NCI-H1417 (cell line): ENCODE data around the gene AFAP1.

Experiments
- DNase-seq, 3 experiments: peaks; one replicate each; lab custom pipeline; 2025; lab: John Stamatoyannopoulos, UW

The AFAP1 gene

DNA sequence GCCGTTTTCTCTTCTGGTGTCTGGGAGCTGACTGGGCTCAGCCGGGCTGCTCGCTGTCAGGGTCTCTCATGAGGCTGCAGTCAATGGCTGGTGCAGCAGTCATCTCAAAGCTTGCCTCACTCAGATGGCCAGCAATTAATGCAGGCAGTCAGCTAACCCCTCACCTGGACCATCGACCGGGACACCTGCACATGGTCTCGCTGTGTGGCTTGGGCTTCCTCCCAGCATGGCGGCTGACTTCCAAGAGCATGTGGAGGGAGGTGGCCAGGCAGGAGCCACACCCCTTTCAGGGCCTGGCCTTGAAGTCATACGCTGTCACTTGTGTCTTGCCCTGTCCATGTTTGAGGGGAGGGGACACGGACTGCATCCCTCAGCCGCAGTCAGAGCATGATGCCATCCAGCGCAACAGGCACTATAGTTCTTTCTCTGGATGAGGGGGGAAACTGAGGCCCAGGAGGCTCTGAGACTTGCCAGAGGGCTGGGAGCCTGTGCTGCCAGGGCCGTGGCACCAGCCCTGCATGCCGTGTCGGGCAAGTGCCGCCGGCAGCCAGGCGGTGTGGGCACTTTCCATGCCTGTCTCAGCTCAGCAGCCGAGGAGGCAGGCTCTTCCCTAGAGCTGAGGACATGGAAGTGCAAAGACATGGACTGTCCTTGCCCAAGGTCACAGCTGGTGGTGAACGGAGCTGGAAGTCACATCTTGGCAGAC lies 201.8 kb downstream of the AFAP1 start:
- DNase-seq = no peak

DNA sequence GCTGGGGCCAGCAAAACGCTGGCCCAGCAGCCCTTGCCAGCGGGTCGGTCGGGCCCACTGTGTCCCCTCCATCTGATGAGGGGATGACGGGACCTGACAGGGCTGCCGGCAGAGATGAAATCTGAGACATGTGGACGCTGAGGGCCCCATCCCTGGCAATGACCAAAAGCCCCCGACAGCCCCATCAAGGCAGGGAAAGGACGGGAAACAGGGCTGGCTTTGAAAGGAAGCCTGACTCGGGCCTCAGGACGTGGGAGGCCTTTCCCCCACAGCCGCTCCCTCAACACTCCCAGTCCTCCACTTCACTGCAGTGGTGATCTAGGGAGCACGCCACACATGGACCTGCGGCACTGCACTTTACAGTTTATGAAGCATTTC lies 202.4 kb downstream of the AFAP1 start:
- DNase-seq = no peak

DNA sequence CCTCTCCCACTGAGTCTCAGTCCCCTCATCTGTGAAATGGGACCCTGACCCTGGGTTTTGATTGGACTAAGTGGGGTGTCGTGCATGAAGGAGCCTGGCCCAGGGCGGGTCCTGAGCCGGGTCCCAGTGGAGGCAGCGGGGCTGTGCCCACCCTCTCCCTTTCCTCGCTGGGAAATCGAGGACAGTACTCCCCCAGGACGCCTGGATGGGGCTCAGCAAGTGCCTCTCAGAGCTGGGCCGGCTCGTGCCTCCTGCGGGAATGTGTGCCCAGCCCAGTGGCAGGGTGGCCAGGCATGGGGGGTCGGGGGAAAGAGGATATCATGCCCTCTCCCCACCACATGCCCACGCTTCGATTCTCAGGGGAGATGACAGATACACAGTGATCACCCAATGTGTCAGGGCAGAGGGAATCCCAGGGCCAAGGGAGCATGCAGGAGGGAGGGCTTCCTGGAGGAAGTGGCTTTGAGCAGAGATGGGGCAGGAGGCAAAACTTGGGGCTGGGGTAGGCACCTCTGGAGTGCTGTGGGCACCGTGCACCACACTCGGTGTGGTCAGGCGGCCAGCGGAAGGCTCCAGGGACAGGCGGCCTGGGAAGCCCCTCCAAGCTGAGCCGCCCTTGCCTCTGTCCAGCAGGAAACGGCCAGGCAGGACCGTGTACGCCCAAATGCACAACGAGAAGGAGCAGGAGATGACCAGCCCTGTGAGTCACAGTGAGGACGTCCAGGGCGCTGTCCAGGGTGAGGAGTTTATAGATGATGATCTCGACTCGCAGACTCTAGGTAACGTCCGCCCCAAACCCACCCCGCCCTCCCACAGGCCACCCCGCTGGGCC lies 203.0 kb downstream of the AFAP1 start:
- DNase-seq = no peak

GRCh38 chr4:7735961-7736360 lies 203.7 kb downstream of the AFAP1 start:
- no peak for DNase-seq

DNA sequence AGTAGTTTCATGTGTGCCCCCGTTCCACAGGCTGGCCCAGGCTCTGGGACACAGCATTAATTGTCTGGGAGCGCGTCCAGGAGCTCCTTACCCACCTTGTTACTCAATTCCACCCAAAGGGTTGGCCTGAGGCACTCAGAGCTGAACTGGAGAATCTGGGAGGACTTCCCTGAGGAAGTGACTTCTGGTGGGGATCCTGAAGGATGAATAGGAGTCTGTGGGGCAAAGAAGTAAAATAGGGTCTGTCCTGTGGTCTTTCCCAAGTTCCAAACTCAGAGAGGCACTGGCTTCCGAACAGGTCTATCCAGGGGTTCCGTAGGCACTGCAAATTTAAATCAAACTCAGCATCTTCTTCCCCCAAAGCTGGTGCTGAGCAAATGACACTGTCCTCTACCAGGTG lies 204.3 kb downstream of the AFAP1 start:
- DNase-seq = no peak

DNA sequence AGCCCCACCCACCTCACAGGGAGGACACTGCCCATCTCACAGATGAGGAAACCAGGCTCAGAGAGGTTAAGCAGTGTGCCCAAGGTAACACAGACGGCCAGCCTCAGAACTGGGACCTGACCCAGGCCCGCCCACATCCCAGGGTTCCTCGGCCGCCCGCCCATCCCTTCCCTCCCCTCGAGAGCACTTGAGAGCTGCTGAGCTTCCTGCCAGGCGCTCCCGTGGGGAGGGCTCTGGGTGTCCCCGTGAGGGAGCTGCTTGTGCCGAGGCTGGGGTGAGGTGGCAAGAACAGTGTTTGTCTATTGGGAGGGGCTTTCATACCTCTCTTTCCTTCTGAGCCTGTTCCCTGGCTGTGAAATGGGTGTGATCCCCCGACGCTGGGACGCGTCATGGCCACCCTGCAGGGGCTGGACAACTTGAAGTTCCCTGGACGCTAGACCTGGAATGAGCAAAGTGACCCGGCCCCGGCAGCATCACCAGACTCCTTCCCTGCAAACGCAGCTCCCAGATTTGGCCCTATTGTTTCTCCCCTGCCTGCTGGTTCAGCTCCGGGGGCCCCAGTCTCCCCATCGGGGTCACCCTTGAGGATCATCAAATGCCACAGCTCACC lies 204.9 kb downstream of the AFAP1 start:
- DNase-seq = no peak

GRCh38 chr4:7733801-7734650 lies 205.6 kb downstream of the AFAP1 start:
- no peak for DNase-seq

DNA sequence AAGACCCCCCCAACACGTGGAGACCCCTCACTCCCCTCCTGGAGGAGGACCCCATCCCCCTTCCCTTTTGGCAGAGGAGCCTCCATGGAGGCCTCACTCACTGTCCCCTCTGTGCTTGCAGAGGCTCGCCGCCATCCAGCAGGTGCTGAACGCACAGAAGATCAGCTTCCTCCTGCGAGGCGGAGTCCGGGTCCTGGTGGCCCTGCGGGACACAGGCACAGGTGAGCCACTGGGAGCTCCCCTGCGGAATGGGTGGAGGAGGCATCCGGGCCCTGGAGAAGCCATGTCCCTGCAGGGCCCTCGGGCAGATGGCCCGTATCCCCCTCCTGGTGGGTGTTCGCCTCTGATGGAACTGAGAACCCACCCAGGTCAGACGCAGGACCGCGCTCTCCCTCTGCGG lies 206.5 kb downstream of the AFAP1 start:
- no peak for DNase-seq

DNA sequence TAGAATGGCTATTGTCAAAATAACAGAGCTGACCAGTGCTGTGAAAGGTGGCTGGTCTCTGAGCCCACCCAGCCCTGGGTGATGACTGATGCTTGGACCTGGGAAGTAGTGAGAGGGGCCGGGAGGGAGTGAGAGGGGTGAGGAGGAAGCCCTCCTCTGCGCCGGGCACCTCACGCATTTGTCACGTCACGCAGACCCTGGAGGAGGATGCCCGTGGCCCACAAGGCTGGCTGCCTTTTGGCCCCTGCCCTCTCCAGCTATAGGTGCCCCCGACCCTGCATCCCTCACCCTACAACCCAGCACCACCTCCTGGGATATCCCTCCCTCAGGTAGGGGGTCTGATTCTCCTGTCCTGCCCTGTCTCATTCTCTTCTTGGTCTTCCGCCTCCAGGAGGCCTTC lies 207.4 kb downstream of the AFAP1 start:
- no peak for DNase-seq

GRCh38 chr4:7731437-7731836 lies 208.2 kb downstream of the AFAP1 start:
- no peak for DNase-seq

GRCh38 chr4:7727749-7728148 lies 211.9 kb downstream of the AFAP1 start:
- no peak for DNase-seq

GRCh38 chr4:7726665-7727413 lies 212.8 kb downstream of the AFAP1 start:
- no peak for DNase-seq

GRCh38 chr4:7725951-7726350 lies 213.7 kb downstream of the AFAP1 start:
- no peak for DNase-seq

DNA sequence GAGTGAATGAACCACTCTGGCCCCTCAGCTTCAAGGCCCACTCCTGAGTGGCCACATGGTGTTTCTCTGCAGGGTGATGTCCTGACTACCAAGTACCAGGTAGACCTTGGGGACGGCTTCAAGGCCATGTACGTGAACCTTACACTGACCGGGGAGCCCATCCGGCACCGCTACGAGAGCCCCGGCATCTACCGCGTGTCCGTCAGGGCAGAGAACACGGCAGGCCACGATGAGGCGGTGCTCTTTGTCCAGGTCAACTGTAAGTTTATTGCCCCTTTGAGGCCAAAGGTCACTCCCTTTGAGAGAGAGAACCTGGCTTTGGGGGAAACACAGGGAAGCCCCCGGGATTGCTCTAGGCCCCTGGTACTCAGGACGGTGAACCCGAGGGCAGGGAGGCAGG lies 216.0 kb downstream of the AFAP1 start:
- DNase-seq = no peak

DNA sequence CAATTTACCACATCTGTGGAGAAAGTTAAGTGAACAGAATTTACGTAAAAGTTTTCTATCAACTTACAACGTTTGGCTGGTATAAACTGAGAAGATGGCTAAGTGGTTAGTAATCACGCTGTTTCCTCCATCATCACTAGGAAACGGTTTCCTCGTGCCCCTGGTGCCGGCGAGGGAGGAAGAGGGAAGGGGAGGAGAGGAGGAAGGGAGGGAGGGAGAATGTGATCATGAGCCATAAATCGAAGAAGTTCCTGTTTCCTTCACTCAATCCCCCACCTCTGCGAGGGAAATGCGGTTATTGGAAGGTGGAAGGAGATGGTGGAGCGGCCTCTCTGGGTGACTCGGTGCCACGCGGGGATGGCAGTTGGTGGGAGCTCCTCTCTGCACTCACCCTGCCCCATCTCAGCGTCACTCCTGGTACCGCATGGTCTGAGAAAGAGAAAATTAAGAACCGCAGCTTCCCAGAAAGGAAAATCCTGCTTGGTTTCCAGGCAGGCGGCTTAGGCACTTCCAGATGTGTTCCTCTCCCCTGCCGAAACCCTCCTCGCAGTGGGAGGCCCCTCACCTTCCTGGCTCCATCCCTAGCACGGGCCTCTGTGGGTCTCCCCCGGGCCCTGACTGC lies 216.8 kb downstream of the AFAP1 start:
- no peak for DNase-seq

DNA sequence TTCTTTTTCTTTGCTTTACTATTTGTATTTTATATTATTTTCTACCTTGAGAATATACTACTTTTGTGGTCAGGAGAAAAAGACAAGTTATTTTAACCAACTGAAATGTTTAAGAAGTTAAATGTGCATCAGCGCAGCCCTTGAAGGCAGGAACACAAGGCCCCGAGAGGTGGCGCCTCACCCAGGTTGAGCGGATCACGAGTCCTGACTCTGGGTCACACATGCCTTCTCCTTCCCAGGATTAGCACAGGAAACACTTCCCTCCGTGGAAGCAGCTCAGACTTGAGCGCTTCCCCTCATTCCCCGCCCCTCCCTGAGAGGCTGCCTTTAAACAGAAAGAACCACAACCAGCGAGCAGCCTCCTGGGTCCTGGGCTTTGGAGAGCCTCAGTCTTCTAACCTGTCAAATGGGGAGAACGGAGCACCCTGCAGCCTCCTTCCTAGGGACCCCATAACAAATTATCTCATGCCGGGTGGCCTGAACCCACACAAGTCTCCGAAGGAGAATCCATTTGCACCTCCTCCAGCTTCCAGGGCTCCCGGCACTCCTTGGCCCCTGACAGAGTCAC lies 217.6 kb downstream of the AFAP1 start:
- DNase-seq = no peak

DNA sequence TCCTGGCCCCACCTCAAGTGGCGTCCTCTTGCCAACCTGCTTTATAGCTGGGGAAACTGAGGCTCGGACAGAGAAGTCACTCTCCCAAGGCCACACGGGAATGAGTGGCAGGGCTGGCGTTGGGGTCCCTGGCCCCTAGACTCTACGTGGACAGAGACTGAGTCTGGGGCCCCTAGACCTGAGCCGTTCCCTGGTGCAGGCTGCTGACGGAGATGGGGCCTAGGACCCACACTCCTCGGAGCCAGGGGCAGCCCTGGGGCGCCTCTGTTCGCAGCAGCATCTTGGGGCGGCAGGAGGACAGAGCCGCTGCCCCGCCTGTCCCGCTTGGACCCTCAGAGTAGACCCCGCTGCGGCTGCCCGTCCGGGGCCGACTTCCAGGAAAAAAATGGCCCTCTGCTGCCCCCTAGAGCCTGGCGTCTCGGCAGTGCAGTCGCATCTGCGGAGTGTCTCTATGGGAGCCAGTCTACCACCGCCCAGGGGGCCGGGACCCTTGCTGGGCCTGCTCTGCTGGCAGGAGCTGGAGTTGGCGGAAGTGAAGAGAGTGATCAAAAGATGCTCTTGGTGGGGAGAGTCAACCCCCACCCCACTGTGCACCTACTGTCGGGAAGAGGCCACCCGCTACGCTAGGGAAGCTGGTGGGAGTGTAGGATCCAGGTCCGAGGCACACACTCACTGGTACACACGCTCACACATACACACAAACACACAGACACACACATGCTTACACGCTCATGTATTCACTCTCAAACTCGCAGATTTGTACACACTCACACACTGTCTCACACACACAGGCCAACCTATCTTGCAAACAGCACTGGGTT lies 220.1 kb downstream of the AFAP1 start:
- DNase-seq = peak; percentile 51 to 71 (median 67)

GRCh38 chr4:7717946-7718490 lies 221.6 kb downstream of the AFAP1 start:
- peak in 2 of 3 experiments; percentile 8 to 69 for DNase-seq

- DNase-seq = no peak
Measured at GRCh38 chr4:7717161-7717560, 222.5 kb downstream of the AFAP1 start.
